ENCODE results near the gene SEMA3D.

The SEMA3D gene

GRCh38 chr7:85119934-85120333 lies 66.9 kb downstream of the SEMA3D start:
- no peak for DNase-seq

- no peak for DNase-seq
These were observed 71.0 kb downstream of the SEMA3D start for GRCh38 chr7:85115862-85116261.

GRCh38 chr7:85115006-85115405 lies 71.8 kb downstream of the SEMA3D start:
- no peak for DNase-seq

GRCh38 chr7:85114342-85114741 lies 72.5 kb downstream of the SEMA3D start:
- DNase-seq, result no peak

- no peak for DNase-seq
These were observed 75.1 kb downstream of the SEMA3D start for GRCh38 chr7:85111761-85112160.

- DNase-seq, result no peak
These were observed 80.1 kb downstream of the SEMA3D start for GRCh38 chr7:85106719-85107118.

GRCh38 chr7:85104432-85105205 lies 82.2 kb downstream of the SEMA3D start:
- no peak for DNase-seq

- DNase-seq, result no peak
These were observed 82.9 kb downstream of the SEMA3D start for GRCh38 chr7:85103962-85104361.

- no peak for DNase-seq
These were observed 83.5 kb downstream of the SEMA3D start for GRCh38 chr7:85103357-85103756.

- no peak for DNase-seq
These were observed 84.0 kb downstream of the SEMA3D start for GRCh38 chr7:85102813-85103350.

- DNase-seq, result no peak
These were observed 85.5 kb downstream of the SEMA3D start for GRCh38 chr7:85101347-85101746.

- DNase-seq, result no peak
These were observed 89.0 kb downstream of the SEMA3D start for GRCh38 chr7:85097844-85098243.

- no peak for DNase-seq
These were observed 91.0 kb downstream of the SEMA3D start for GRCh38 chr7:85095806-85096205.

GRCh38 chr7:85095366-85095765 lies 91.5 kb downstream of the SEMA3D start:
- DNase-seq, result no peak

- DNase-seq, result no peak
These were observed 92.7 kb downstream of the SEMA3D start for GRCh38 chr7:85094046-85094725.

GRCh38 chr7:85091565-85091928 lies 95.3 kb downstream of the SEMA3D start:
- no peak for DNase-seq

GRCh38 chr7:85090919-85091564 lies 95.8 kb downstream of the SEMA3D start:
- no peak for DNase-seq

- DNase-seq, result no peak
These were observed 96.7 kb downstream of the SEMA3D start for GRCh38 chr7:85090143-85090542.

- DNase-seq, result no peak
These were observed 105.0 kb downstream of the SEMA3D start for GRCh38 chr7:85081846-85082245.

GRCh38 chr7:85081392-85081791 lies 105.5 kb downstream of the SEMA3D start:
- no peak for DNase-seq

- no peak for DNase-seq
These were observed 107.4 kb downstream of the SEMA3D start for GRCh38 chr7:85079434-85079833.

GRCh38 chr7:85078181-85078580 lies 108.7 kb downstream of the SEMA3D start:
- DNase-seq, result no peak

GRCh38 chr7:85075864-85076263 lies 111.0 kb downstream of the SEMA3D start:
- DNase-seq, result no peak

GRCh38 chr7:85074992-85075391 lies 111.9 kb downstream of the SEMA3D start:
- DNase-seq, result no peak

Data from SHP77 treated with DMSO at 0.1 percent for 48 hours (cell line).